ENCODE results near the gene PLEKHA6. TPM values are rescaled to one million over a fixed set of nuclear protein-coding genes. Genes with fewer than 3 reads are reported as not detected.

The PLEKHA6 gene
- total and polyA plus RNA-seq, 7 experiments from 2014 or later: 0.05 to 1.9 (median 0.46) TPM; not detected in 1

DNA sequence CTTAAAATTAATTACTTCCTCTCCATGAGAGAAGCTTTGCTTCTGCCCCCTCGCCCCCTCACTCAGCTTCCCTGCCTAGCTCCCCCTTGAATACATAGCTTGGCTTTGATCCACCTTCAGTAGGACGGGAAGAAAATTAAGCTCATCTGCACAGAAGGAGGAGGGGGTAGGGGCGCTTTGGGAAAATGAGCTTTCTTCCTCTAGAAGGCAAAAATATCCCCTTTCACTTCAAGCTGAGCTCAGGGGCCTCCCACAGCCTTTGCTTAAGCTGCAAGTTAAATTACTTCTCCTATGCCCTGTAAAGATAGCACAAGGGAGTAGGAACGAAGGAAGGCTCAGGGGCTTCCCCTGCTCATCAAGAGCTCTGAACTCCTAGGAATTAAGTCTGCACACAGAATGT is 80.8 kb downstream of the PLEKHA6 start:
- Histone ChIP-seq H3K27me3 (ENCODE audit: control insufficient read depth in 2 of 2, insufficient read depth in 2 of 2, low read length in 2 of 2) (peaks cover 0 to 4% of the 10 kb centered on the region in 2 donors), H3K4me3 (ENCODE audit: low read length) (no peak overlapping the region), H3K27ac (ENCODE audit: low read depth, low read length) (no peak overlapping the region), H3K9me3 (ENCODE audit: control insufficient read depth in 2 of 3, low read length in 3 of 3) (no peaks in the 10 kb centered on the region), H3K36me3 (ENCODE audit: control insufficient read depth in 2 of 3, insufficient read depth in 3 of 3, low read length in 3 of 3) (no peaks in the 10 kb centered on the region), H3K4me1 (ENCODE audit: control insufficient read depth in 2 of 2, insufficient read depth in 2 of 2, low read length in 2 of 2) (no peaks in the 10 kb centered on the region)
- H3K27me3 Mint-ChIP-seq: peaks cover 3 to 39% (median 22%) of the 10 kb centered on the region in 5 donors
- no peak overlapping the region for H3K4me3 Mint-ChIP-seq
- H3K9me3 Mint-ChIP-seq: no peaks in the 10 kb centered on the region
- H3K4me1 Mint-ChIP-seq: peaks cover 0 to 6% (median 0%) of the 10 kb centered on the region in 7 donors
- H3K36me3 Mint-ChIP-seq: no peaks in the 10 kb centered on the region
- ATAC-seq (no peak), DNase-seq (no peak)
- no peak overlapping the region for H3K27ac Mint-ChIP-seq
- ChIA-PET POLR2A (no interaction called here), CTCF (no interaction called here)
- intact Hi-C loops (cut with micrococcal nuclease): no loop called here

DNA sequence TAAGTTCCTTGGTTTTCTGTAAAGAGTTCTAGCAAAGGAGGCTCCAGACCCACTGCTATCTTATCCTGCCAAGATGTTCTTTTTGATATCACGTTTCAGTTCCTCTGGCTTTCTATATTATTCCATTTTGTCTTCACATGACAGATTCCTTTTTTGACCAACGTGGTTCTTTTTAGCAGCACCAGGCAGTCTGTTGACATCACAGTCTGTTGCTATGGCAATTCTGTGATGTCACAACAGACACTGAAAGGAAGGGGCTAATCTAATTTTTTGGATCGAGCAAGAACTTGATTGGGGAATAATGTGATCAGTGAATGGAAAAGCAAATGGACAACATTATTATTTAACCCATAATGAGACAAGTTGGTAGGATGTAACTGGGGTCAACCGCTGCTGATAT is 81.5 kb downstream of the PLEKHA6 start:
- H3K27ac Mint-ChIP-seq: no peak overlapping the region
- H3K4me3 Mint-ChIP-seq: no peak overlapping the region
- no peak for ATAC-seq
- ChIA-PET CTCF (no interaction called here), POLR2A (no interaction called here)
- Histone ChIP-seq H3K27me3 (ENCODE audit: control insufficient read depth in 2 of 2, insufficient read depth in 2 of 2, low read length in 2 of 2) (peaks cover 0 to 4% of the 10 kb centered on the region in 2 donors), H3K36me3 (ENCODE audit: control insufficient read depth in 2 of 3, insufficient read depth in 3 of 3, low read length in 3 of 3) (no peaks in the 10 kb centered on the region), H3K4me3 (ENCODE audit: low read length) (no peak overlapping the region), H3K27ac (ENCODE audit: low read depth, low read length) (no peak overlapping the region), H3K9me3 (ENCODE audit: control insufficient read depth in 2 of 3, low read length in 3 of 3) (no peaks in the 10 kb centered on the region), H3K4me1 (ENCODE audit: control insufficient read depth in 2 of 2, insufficient read depth in 2 of 2, low read length in 2 of 2) (no peaks in the 10 kb centered on the region)
- no peaks in the 10 kb centered on the region for H3K9me3 Mint-ChIP-seq
- H3K27me3 Mint-ChIP-seq: peaks cover 3 to 39% (median 22%) of the 10 kb centered on the region in 5 donors
- H3K4me1 Mint-ChIP-seq: peaks cover 0 to 6% (median 0%) of the 10 kb centered on the region in 7 donors
- intact Hi-C loops (cut with micrococcal nuclease): no loop called here
- H3K36me3 Mint-ChIP-seq: no peaks in the 10 kb centered on the region
- DNase-seq: no peak

DNA sequence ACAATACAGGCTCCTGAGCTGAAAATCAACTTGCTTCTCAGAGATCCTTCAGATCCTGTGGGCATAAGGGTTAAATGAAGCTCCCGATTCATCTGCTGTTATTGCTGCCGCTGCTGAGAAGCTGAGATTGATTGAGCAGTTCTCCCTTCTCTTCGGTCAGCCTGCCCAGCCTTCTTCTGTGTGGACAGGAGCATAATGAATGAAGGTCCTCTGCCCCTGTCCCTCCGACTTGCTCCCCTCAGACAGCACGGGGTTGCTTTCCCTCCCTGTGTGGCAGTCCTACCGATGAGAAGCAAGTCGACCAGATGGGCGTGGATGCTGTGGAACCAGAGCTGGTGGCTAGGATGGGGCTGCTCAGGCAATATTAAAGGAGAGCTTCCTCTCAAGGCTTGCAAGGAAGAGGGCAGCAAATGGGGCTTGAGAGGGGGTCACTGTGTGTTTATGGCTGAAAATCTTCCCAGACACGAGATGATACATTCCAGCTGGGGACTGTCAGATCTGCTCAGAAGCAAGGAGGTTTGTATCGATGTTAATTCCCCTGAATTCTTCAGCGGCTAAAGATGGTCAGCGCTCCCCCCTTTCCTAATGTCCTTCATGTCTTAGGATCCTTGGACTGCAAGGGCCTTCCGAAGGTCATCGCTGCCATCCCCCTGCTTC is 82.0 kb downstream of the PLEKHA6 start:
- POLR2A ChIA-PET: no interaction called here
- no peak for ATAC-seq
- H3K27me3 Mint-ChIP-seq: peaks cover 3 to 39% (median 22%) of the 10 kb centered on the region in 5 donors

DNA sequence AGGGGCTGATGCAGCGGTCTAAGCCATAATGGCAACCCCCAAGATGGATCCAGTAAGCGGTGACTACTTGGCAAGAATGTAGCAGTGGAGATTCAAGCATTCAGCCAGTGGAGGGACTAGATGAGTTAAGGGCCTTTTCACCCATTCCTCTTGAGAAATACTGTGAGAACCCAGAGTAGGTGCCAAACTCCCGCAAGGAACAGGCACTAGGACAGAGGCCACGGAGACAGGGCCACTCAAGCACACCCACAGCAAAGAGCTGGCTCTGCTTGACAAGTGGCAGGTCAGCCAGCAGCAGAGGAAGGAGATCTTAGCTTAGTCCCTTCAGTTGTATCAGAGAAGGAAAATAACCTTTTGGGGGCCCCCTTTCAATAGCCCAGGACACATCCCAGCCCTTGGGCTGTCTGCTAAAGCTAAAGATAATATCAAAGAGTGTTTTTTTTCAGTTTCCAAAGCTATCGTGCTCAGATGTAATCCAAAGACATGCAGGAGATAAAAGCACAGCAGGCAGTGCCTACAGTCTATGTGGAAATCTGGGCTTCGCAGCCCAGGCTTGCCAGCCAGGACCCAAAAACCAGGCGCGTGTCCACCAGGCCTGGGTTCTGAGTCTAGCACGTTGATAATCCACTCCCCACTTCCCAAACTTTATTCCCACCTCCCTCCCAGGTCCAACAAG is 83.9 kb downstream of the PLEKHA6 start:
- intact Hi-C loops (cut with micrococcal nuclease): no loop called here
- no peaks in the 10 kb centered on the region for H3K27me3 ChIP-seq (ENCODE audit: control insufficient read depth in 2 of 2, insufficient read depth in 2 of 2, low read length in 2 of 2)
- Mint-ChIP-seq H3K9me3 (no peaks in the 10 kb centered on the region), H3K4me3 (no peak overlapping the region), H3K4me1 (peaks cover 0 to 6% (median 0%) of the 10 kb centered on the region in 7 donors), H3K36me3 (no peaks in the 10 kb centered on the region), H3K27me3 (peaks cover 0 to 29% (median 12%) of the 10 kb centered on the region in 5 donors), H3K27ac (peak overlapping the region in 1 of 9 donors; percentile 48)
- H3K4me1 ChIP-seq (ENCODE audit: control insufficient read depth in 2 of 2, insufficient read depth in 2 of 2, low read length in 2 of 2): no peaks in the 10 kb centered on the region
- no peak for ATAC-seq
- ChIA-PET POLR2A (no interaction called here), CTCF (interaction anchor here (0.7 kb wide), 1 partner anchor 46 kb away, joined by 3 read pairs; no protein-coding TSS in a partner anchor)
- no peaks in the 10 kb centered on the region for H3K9me3 ChIP-seq (ENCODE audit: control insufficient read depth in 2 of 3, low read length in 3 of 3)
- DNase-seq: no peak
- no peak overlapping the region for H3K27ac ChIP-seq (ENCODE audit: low read depth, low read length)
- H3K36me3 ChIP-seq (ENCODE audit: control insufficient read depth in 2 of 3, insufficient read depth in 3 of 3, low read length in 3 of 3): no peaks in the 10 kb centered on the region
- H3K4me3 ChIP-seq (ENCODE audit: low read length): no peak overlapping the region

More for the DNA sequence above, 82.0 kb downstream of the PLEKHA6 start:
- Mint-ChIP-seq H3K9me3 (no peaks in the 10 kb centered on the region), H3K36me3 (no peaks in the 10 kb centered on the region), H3K27ac (no peak overlapping the region), H3K4me3 (no peak overlapping the region), H3K4me1 (peaks cover 0 to 6% (median 0%) of the 10 kb centered on the region in 7 donors)
- intact Hi-C loops (cut with micrococcal nuclease): no loop called here
- Histone ChIP-seq H3K27me3 (ENCODE audit: control insufficient read depth in 2 of 2, insufficient read depth in 2 of 2, low read length in 2 of 2) (peaks cover 0 to 4% of the 10 kb centered on the region in 2 donors), H3K9me3 (ENCODE audit: control insufficient read depth in 2 of 3, low read length in 3 of 3) (no peaks in the 10 kb centered on the region), H3K27ac (ENCODE audit: low read depth, low read length) (no peak overlapping the region), H3K4me3 (ENCODE audit: low read length) (no peak overlapping the region), H3K4me1 (ENCODE audit: control insufficient read depth in 2 of 2, insufficient read depth in 2 of 2, low read length in 2 of 2) (no peaks in the 10 kb centered on the region), H3K36me3 (ENCODE audit: control insufficient read depth in 2 of 3, insufficient read depth in 3 of 3, low read length in 3 of 3) (no peaks in the 10 kb centered on the region)
- CTCF ChIA-PET: no interaction called here
- no peak for DNase-seq

DNA sequence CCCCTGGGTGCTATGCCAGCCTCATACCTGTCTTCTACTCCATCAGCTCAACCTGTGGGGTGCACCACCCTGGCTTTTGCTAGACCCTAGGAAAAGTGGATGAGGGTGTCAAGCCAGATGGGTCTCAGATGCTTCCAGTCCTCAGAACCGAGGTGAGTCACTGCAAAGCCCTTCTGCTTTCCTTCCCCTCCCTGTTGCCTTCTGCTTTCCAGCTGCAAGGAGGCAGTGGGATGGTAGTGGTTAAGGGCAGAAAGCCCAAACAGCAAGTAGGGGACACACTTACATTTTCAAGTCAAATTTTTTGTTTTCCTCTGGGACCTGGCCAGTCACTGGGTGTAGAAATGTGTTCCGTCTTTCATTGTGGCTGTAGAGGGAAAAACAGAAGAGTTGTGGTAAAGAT is 85.3 kb downstream of the PLEKHA6 start:
- H3K4me3 Mint-ChIP-seq: no peak overlapping the region
- H3K4me1 ChIP-seq (ENCODE audit: control insufficient read depth in 2 of 2, insufficient read depth in 2 of 2, low read length in 2 of 2): no peaks in the 10 kb centered on the region
- H3K27ac Mint-ChIP-seq: no peak overlapping the region
- H3K27me3 Mint-ChIP-seq: peaks cover 0 to 19% (median 5%) of the 10 kb centered on the region in 5 donors
- no peak overlapping the region for H3K27ac ChIP-seq (ENCODE audit: low read depth, low read length)
- DNase-seq: no peak
- ChIA-PET CTCF (no interaction called here), POLR2A (no interaction called here)
- no peaks in the 10 kb centered on the region for H3K36me3 ChIP-seq (ENCODE audit: control insufficient read depth in 2 of 3, insufficient read depth in 3 of 3, low read length in 3 of 3)
- no peaks in the 10 kb centered on the region for H3K27me3 ChIP-seq (ENCODE audit: control insufficient read depth in 2 of 2, insufficient read depth in 2 of 2, low read length in 2 of 2)
- no peak overlapping the region for H3K4me3 ChIP-seq (ENCODE audit: low read length)
- no peaks in the 10 kb centered on the region for H3K9me3 ChIP-seq (ENCODE audit: control insufficient read depth in 2 of 3, low read length in 3 of 3)
- intact Hi-C loops (cut with micrococcal nuclease): no loop called here
- peaks cover 0 to 6% (median 0%) of the 10 kb centered on the region in 7 donors for H3K4me1 Mint-ChIP-seq
- ATAC-seq: no peak
- H3K36me3 Mint-ChIP-seq: no peaks in the 10 kb centered on the region
- no peaks in the 10 kb centered on the region for H3K9me3 Mint-ChIP-seq

DNA sequence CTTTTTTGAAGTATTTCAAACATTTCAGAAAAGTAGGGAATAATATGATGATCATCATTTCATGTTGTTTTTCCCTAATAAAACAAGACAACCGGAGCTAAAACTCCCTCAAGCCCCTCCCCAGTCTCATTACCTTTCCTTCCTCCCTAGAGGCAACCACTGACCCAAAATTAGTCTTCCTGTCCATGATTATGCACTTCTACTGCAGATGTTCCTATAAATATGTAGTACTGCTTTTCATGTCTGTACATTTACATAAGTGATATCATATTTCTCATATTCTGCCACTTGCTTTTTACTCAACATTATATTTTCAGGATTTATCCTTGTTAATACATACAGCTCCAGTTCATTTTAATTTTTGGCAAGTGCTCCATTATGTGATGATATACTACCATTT is 87.2 kb downstream of the PLEKHA6 start:
- Histone ChIP-seq H3K9me3 (ENCODE audit: control insufficient read depth in 2 of 3, low read length in 3 of 3) (no peaks in the 10 kb centered on the region), H3K27ac (ENCODE audit: low read depth, low read length) (no peak overlapping the region), H3K4me3 (ENCODE audit: low read length) (no peak overlapping the region), H3K27me3 (ENCODE audit: control insufficient read depth in 2 of 2, insufficient read depth in 2 of 2, low read length in 2 of 2) (no peaks in the 10 kb centered on the region), H3K4me1 (ENCODE audit: control insufficient read depth in 2 of 2, insufficient read depth in 2 of 2, low read length in 2 of 2) (no peaks in the 10 kb centered on the region), H3K36me3 (ENCODE audit: control insufficient read depth in 2 of 3, insufficient read depth in 3 of 3, low read length in 3 of 3) (no peaks in the 10 kb centered on the region)
- ChIA-PET POLR2A (interaction anchor here (0.6 kb wide), 1 partner anchor 32 kb away, joined by 4 read pairs; no protein-coding TSS in a partner anchor), CTCF (no interaction called here)
- Mint-ChIP-seq H3K9me3 (peaks cover 0 to 1% (median 0%) of the 10 kb centered on the region in 11 donors), H3K27me3 (peaks cover 0 to 10% (median 5%) of the 10 kb centered on the region in 5 donors), H3K4me1 (peaks cover 0 to 6% (median 0%) of the 10 kb centered on the region in 7 donors), H3K36me3 (no peaks in the 10 kb centered on the region), H3K4me3 (no peak overlapping the region), H3K27ac (no peak overlapping the region)
- no peak for DNase-seq
- intact Hi-C loops (cut with micrococcal nuclease): no loop called here
- no peak for ATAC-seq
